K562 (cell line): ENCODE data around the gene SLC34A3. TPM values are rescaled to one million over a fixed set of nuclear protein-coding genes. Genes with fewer than 3 reads are reported as not detected.

Experiments used
- BCOR ChIP-seq: fragments of 450-650 bp; IDR thresholded peaks from 2 replicates; pipeline ENCODE4 v1.6.1; 2016
- BMI1 ChIP-seq: fragments of 150-350 bp; IDR thresholded peaks from 2 replicates; pipeline ENCODE4 v1.6.1; 2014; ENCODE audit warnings: low read length
- ESRRA ChIP-seq: fragments of 450-650 bp; IDR thresholded peaks from 2 replicates; pipeline ENCODE4 v1.6.1; 2014; ENCODE audit warnings: low read depth, mild to moderate bottlenecking, moderate library complexity, borderline replicate concordance
- FOXA3 ChIP-seq, 2 experiments: fragments of 450-650 bp in 1 of 2; sonication (generic) in 1 of 2; formaldehyde crosslinking; IDR thresholded peaks in 1 of 2; conservative IDR thresholded peaks in 1 of 2; 2 replicates each; pipeline versions ENCODE4 v1.4.0 to v1.8.0; 2020 to 2022; ENCODE audit warnings: mild to moderate bottlenecking in 2 of 2, missing genetic modification reagents in 1 of 2
- HMGN3 ChIP-seq: IDR thresholded peaks from 2 replicates; pipeline ENCODE4 v1.6.1; 2011; ENCODE audit warnings: borderline replicate concordance, low read depth, mild to moderate bottlenecking, mixed read lengths, low read length; ENCODE audit not compliant: insufficient read length; ENCODE audit errors: extremely low read depth
- JUN ChIP-seq, 2 experiments: sonication (generic) in 1 of 2; formaldehyde crosslinking in 1 of 2; IDR thresholded peaks; 2 replicates each; pipeline versions ENCODE4 v1.6.1 to v1.8.0; 2012 to 2022; ENCODE audit warnings: borderline replicate concordance in 2 of 2, mild to moderate bottlenecking in 2 of 2, improper control_type of control experiment in 1 of 2, low read depth in 1 of 2, low read length in 1 of 2, missing genetic modification reagents in 1 of 2
- NFE2 ChIP-seq: IDR thresholded peaks from 2 replicates; pipeline ENCODE4 v1.6.1; 2014; ENCODE audit warnings: antibody characterized with exemption, low read depth
- PHF20 ChIP-seq: fragments of 450-650 bp; IDR thresholded peaks from 2 replicates; pipeline ENCODE4 v1.6.1; 2018; ENCODE audit not compliant: partially characterized antibody
- POLR2G ChIP-seq: fragments of 200-400 bp; formaldehyde crosslinking; IDR thresholded peaks from 2 replicates; pipeline ENCODE4 v1.6.1; 2017; ENCODE audit warnings: low read depth, mild to moderate bottlenecking, antibody characterized with exemption, low read length, moderate library complexity
- RBBP5 ChIP-seq: fragments of 200-600 bp; sonication (generic); IDR thresholded peaks from 2 replicates; pipeline ENCODE4 v1.6.1; 2012; ENCODE audit warnings: borderline replicate concordance, mild to moderate bottlenecking, low read length, control low read depth, inconsistent platforms; ENCODE audit not compliant: insufficient read depth, poor library complexity, severe bottlenecking
- SNRNP70 ChIP-seq: fragments of 200-400 bp; formaldehyde crosslinking; optimal IDR thresholded peaks from 2 replicates; pipeline ENCODE3; 2017; ENCODE audit warnings: low read depth, low read length
- SREBF1 ChIP-seq: fragments of 150-350 bp; IDR thresholded peaks from 2 replicates; pipeline ENCODE4 v1.6.1; 2014; ENCODE audit warnings: antibody characterized with exemption, low read depth, low read length, borderline replicate concordance
- TBL1XR1 ChIP-seq, 2 experiments: IDR thresholded peaks; 2 replicates each; pipeline ENCODE4 v1.6.1; 2012; ENCODE audit warnings: improper control_type of control experiment in 2 of 2, low read length in 2 of 2, mild to moderate bottlenecking in 1 of 2
- ZBED1 ChIP-seq: IDR thresholded peaks from 2 replicates; pipeline ENCODE4 v1.6.1; 2014
- ZBTB9 ChIP-seq: fragments of 450-650 bp; formaldehyde crosslinking; IDR thresholded peaks from 2 replicates; pipeline ENCODE4 v1.4.0; 2020; ENCODE audit warnings: mild to moderate bottlenecking, moderate library complexity
- ZNF12 ChIP-seq: sonication (generic); formaldehyde crosslinking; IDR thresholded peaks from 2 replicates; pipeline ENCODE4 v1.4.0; 2020; ENCODE audit warnings: mild to moderate bottlenecking, missing genetic modification reagents
- polyA plus RNA-seq, 8 experiments: library from polyadenylated mRNA; depleted of rRNA in 4 of 8; stranded (reverse) in 5 of 8; unstranded in 3 of 8; fragments of >200 nt; fragmentation: Nextera tagmentation in 2 of 8; fragmentation: Illumina TruSeq in 1 of 8; extraction: Ambion mirVana in 2 of 8; extraction: Trizol in 1 of 8; gene quantifications; 2 replicates each; pipeline versions ENCODE4 v1.2.1 to v1.2.3, GENCODE V29; 2011 to 2014; ENCODE audit warnings: inconsistent platforms in 1 of 8, missing spikeins in 1 of 8
- total RNA-seq, 7 experiments: library from RNA; depleted of rRNA in 6 of 7; stranded (reverse); fragments of >200 nt in 6 of 7; fragmentation: Illumina TruSeq in 2 of 7; extraction: Trizol in 2 of 7; gene quantifications; 2 replicates each; pipeline versions ENCODE4 v1.2.1 to v1.2.3, GENCODE V29; 2011 to 2021; ENCODE audit warnings: low replicate concordance in 1 of 7
- TF ChIP-seq, protein P1 (sequence below), 2 experiments: fragments of 200-800 bp in 1 of 2; sonication (Bioruptor generic) in 1 of 2; sonication (generic) in 1 of 2; formaldehyde crosslinking in 1 of 2; IDR thresholded peaks in 1 of 2; conservative IDR thresholded peaks in 1 of 2; 2 replicates each; pipeline versions ENCODE4 v1.5.0 to v1.6.1; 2016 to 2020; ENCODE audit warnings: missing compliant biosample characterization in 1 of 2, missing genetic modification characterization in 1 of 2, missing genetic modification reagents in 1 of 2
- TF ChIP-seq, protein P2 (sequence below): conservative IDR thresholded peaks from 2 replicates; pipeline ENCODE4 v1.6.1; 2011; ENCODE audit warnings: low read depth, mild to moderate bottlenecking, low read length; ENCODE audit not compliant: control insufficient read depth
- TF ChIP-seq, protein P3 (sequence below): sonication (generic); formaldehyde crosslinking; IDR thresholded peaks from 2 replicates; pipeline ENCODE4 v1.8.0; 2022; ENCODE audit warnings: mild to moderate bottlenecking, missing genetic modification reagents, borderline replicate concordance

SLC34A3 gene
- total and polyA plus RNA-seq, 9 of the 15 experiments (the other 6 are each of a cell fraction or from before 2014, with no cell fraction given): not detected

DNA sequence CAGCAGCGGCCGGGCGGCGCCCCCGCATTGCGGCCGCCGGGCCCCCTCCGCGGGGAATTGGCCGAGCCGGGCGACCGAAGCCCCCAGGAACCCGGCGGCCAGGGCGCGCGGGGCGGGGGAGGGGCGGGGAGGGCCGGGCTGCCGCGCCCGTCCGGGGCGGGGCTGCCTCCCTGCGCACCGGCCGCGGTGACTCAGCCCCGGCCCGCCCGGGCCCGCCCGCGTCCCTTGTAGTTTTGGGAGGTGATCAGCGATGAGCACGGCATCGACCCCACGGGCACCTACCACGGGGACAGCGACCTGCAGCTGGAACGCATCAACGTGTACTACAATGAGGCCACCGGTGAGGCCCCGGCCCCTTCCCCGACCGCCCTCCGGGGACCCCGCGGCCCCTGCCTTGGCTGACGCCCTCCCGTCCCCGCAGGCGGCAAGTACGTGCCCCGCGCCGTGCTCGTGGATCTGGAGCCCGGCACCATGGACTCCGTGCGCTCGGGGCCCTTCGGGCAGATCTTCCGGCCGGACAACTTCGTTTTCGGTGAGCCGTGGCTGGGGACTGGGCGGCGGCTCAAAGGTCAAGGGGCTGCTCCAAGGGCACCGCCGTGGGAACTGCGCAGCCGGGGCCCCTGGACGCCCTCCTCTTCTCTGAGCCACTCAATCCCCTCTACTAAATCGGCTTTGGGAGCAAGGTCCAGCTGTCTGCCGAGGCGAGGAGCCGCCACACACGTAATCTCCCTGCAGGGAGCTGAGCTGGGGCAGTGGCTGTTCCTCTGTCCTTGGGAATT lies 11.0 kb downstream of the SLC34A3 start (continued):
- TF ChIP-seq, protein P1, sequence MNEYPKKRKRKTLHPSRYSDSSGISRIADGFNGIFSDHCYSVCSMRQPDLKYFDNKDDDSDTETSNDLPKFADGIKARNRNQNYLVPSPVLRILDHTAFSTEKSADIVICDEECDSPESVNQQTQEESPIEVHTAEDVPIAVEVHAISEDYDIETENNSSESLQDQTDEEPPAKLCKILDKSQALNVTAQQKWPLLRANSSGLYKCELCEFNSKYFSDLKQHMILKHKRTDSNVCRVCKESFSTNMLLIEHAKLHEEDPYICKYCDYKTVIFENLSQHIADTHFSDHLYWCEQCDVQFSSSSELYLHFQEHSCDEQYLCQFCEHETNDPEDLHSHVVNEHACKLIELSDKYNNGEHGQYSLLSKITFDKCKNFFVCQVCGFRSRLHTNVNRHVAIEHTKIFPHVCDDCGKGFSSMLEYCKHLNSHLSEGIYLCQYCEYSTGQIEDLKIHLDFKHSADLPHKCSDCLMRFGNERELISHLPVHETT (CRISPR knock-in tag; conservative IDR thresholded peaks at IDR 0.05 in 1 of 2, IDR thresholded peaks at IDR 0.05 in 1 of 2): peak in 1 of 2 experiments; percentile 86; a peak in 1 of 4 replicates
- TF ChIP-seq, protein P2, sequence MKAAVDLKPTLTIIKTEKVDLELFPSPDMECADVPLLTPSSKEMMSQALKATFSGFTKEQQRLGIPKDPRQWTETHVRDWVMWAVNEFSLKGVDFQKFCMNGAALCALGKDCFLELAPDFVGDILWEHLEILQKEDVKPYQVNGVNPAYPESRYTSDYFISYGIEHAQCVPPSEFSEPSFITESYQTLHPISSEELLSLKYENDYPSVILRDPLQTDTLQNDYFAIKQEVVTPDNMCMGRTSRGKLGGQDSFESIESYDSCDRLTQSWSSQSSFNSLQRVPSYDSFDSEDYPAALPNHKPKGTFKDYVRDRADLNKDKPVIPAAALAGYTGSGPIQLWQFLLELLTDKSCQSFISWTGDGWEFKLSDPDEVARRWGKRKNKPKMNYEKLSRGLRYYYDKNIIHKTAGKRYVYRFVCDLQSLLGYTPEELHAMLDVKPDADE: 0 out of 2 replicates have a peak, but pooled peaks have one; percentile 48
- TF ChIP-seq, protein P3, sequence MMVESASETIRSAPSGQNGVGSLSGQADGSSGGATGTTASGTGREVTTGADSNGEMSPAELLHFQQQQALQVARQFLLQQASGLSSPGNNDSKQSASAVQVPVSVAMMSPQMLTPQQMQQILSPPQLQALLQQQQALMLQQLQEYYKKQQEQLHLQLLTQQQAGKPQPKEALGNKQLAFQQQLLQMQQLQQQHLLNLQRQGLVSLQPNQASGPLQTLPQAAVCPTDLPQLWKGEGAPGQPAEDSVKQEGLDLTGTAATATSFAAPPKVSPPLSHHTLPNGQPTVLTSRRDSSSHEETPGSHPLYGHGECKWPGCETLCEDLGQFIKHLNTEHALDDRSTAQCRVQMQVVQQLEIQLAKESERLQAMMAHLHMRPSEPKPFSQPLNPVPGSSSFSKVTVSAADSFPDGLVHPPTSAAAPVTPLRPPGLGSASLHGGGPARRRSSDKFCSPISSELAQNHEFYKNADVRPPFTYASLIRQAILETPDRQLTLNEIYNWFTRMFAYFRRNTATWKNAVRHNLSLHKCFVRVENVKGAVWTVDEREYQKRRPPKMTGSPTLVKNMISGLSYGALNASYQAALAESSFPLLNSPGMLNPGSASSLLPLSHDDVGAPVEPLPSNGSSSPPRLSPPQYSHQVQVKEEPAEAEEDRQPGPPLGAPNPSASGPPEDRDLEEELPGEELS (CRISPR knock-in tag): 0 out of 2 replicates have a peak, but pooled peaks have one; percentile 27
- TF ChIP-seq PHF20 (peak; percentile 25), POLR2G (peak; percentile 92), ZBED1 (no peak), BMI1 (no peak), TBL1XR1 (IDR thresholded peaks at IDR 0.05; ENCODE audit: low read length in 2 of 2) (peak in 1 of 2 experiments; percentile 0; a peak in 2 of 4 replicates), SNRNP70 (peak; percentile 20), ZBTB9 (CRISPR knock-in tag) (no peak), HMGN3 (peak; percentile 85), RBBP5 (peak; percentile 62), NFE2 (peak; percentile 20; the same call in 1 of the 2 replicates), ZNF12 (CRISPR knock-in tag) (peak; percentile 54; the same call in 1 of the 2 replicates), BCOR (no peak), ESRRA (peak; percentile 56), SREBF1 (no peak), FOXA3 (CRISPR knock-in tag; conservative IDR thresholded peaks at IDR 0.05 in 1 of 2, IDR thresholded peaks at IDR 0.05 in 1 of 2) (peak in 1 of 2 experiments; percentile 13; a peak in 1 of 4 replicates), JUN (IDR thresholded peaks at IDR 0.05; ENCODE audit: borderline replicate concordance, low read depth, low read length) (peak; percentile 39; the same call in 1 of the 2 replicates), JUN (CRISPR knock-in tag; IDR thresholded peaks at IDR 0.05; ENCODE audit: borderline replicate concordance) (0 out of 2 replicates have a peak, but pooled peaks have one; percentile 66)
